ENCODE data around the gene ACVR2A.

The ACVR2A gene

DNA sequence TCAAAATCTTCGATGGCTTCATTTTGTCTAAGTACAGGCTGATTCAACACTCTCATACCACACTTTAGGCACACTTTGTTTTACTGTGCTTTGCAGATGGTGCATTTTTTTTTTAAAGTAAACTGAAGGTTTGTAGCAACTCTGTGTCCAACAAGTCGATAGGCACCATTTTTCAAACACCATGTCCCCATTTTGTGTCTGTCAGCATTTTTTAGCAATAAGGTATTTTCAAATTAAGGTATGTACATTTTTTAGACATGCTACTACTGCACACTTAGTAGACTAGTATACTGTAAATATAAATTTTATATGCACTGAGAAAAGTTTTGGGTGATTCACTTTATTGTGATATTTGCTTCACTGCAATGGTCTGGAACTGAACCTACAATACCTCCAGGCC is 131.3 kb downstream of the ACVR2A start:
- Histone ChIP-seq H3K27ac (ENCODE audit: low read length) (no peak overlapping the region), H3K4me3 (ENCODE audit: low read length) (no peak overlapping the region), H3K27me3 (ENCODE audit: control insufficient read depth, insufficient read depth, low read length) (no peaks in the 10 kb centered on the region), H3K4me1 (ENCODE audit: control insufficient read depth, insufficient read depth, low read length) (no peaks in the 10 kb centered on the region), H3K36me3 (ENCODE audit: control insufficient read depth, insufficient read depth, low read length) (no peaks in the 10 kb centered on the region), H3K9me3 (ENCODE audit: control insufficient read depth, insufficient read depth, low read length) (no peaks in the 10 kb centered on the region)
- WGBS (ENCODE audit: insufficient coverage, insufficient read length): no CpG with 5 or more reads among the region's 2 CpGs
- DNase-seq (ENCODE audit: low read depth, low spot score): no peak

DNA sequence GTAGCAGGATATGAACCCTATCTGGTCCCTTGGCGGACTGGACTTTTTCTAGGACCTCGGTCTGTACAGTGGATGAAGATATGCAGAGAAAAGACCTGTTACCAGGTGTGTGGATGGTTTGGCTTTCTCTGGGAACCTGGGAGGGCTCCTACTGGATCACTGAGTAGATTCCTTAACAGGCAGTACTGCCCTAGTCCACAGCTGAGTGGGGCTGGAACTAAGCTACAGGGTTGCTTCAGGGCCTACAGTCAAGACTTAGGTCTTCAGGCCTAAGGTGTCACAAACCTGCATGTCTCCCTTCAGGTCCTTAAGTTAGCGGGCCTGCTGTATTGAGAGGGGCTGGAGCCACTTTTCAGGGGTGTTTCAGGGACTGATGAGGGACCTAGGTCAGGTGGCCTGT is 132.8 kb downstream of the ACVR2A start:
- WGBS (ENCODE audit: insufficient coverage, insufficient read length): no CpG with 5 or more reads among the region's 3 CpGs
- no peak for DNase-seq (ENCODE audit: low read depth, low spot score)
- H3K9me3 ChIP-seq (ENCODE audit: control insufficient read depth, insufficient read depth, low read length): no peaks in the 10 kb centered on the region
- no peak overlapping the region for H3K4me3 ChIP-seq (ENCODE audit: low read length)
- H3K4me1 ChIP-seq (ENCODE audit: control insufficient read depth, insufficient read depth, low read length): no peaks in the 10 kb centered on the region
- no peaks in the 10 kb centered on the region for H3K36me3 ChIP-seq (ENCODE audit: control insufficient read depth, insufficient read depth, low read length)
- H3K27me3 ChIP-seq (ENCODE audit: control insufficient read depth, insufficient read depth, low read length): no peaks in the 10 kb centered on the region
- H3K27ac ChIP-seq (ENCODE audit: low read length): no peak overlapping the region

Data from iPS DF 6.9 (cell line).